Jurkat, Clone E6-1 (cell line): ENCODE data around the gene NGRN.
A peak's percentile ranks its signal among the peaks of the same experiment; 100 is the strongest.
"Not testable (repeated sequence)": the region's sequence is repeated elsewhere in the genome, so short reads cannot be mapped to it uniquely, and the experiment has no call there.

ENCODE experiments used
- DNase-seq: peaks from one replicate; pipeline ENCODE4 v3.0.0-alpha.2; 2011; ENCODE audit warnings: low read depth, low spot score
- H3K4me3 ChIP-seq: 2 replicates; pipeline ENCODE4 v1.5.1; 2011; ENCODE audit warnings: mild to moderate bottlenecking, low read length, control low read depth, moderate library complexity

The NGRN gene

DNA sequence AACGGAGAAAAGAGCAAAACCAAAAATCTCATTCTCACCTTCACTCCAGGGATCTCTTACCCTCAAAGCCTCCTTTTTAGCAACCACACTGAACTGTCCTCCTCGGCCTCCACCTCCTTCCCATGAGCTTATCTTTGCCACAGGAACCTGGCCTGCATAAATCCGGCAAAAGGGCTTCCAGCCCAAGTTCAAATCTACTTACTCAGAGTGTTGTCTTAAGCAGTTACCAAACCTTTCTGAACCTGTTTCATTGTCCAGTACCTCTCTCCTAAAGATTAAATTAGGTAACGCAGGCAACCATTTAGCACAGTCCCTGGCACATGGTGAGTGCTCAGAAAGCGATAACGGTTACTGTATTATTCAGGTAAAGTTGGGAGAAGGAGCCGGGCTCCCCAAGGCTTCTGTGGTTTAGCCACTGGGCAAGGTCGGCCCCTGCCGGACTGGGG lies 32.5 kb upstream of the NGRN start:
- peak overlapping the region; percentile 83 for H3K4me3 ChIP-seq
- no peak for DNase-seq

DNA sequence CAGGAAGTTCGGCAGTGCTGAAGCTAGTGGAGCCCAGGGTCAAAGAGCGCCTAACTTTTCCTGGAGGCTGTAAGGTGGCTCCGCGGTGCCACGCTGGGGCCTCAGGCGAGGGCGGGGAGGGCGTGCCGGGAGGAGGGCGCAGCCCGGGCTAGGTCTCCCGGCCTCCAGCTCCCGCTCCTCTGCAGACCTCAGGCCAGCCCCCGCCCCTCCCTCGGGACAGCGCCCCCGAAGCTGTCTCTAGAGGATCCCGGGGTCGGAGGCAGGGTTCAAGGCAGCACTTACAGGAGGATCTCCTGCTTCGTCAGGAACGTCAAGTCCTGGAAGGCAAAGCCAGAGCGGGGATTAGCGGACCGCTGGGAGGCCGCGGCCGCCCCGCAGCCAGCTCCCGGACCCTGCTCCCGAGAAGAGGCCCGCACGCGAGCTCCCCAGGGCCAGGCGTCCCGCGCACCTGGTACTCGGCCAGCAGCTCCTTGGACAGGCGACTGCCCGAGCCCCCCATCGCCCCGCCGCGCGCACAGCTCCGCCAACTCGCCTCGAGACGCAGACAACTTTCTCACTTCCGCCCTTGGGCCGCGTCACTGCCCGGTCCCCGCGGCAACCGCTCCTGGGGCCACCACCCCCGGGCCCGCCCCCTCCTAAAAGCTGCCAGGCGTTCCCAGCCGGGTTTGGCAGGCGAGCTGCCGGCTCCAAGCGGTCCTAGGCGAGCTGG lies 31.9 kb upstream of the NGRN start, which contains the start of gene CIB1:
CIB1 (minus strand) TSS at position 555 of the 709 bp plus-strand sequence; CDS start at position 499, 56 bp downstream.
- H3K4me3 ChIP-seq: peak within 1 kb of the TSS; percentile 90
- no peak for DNase-seq

DNA sequence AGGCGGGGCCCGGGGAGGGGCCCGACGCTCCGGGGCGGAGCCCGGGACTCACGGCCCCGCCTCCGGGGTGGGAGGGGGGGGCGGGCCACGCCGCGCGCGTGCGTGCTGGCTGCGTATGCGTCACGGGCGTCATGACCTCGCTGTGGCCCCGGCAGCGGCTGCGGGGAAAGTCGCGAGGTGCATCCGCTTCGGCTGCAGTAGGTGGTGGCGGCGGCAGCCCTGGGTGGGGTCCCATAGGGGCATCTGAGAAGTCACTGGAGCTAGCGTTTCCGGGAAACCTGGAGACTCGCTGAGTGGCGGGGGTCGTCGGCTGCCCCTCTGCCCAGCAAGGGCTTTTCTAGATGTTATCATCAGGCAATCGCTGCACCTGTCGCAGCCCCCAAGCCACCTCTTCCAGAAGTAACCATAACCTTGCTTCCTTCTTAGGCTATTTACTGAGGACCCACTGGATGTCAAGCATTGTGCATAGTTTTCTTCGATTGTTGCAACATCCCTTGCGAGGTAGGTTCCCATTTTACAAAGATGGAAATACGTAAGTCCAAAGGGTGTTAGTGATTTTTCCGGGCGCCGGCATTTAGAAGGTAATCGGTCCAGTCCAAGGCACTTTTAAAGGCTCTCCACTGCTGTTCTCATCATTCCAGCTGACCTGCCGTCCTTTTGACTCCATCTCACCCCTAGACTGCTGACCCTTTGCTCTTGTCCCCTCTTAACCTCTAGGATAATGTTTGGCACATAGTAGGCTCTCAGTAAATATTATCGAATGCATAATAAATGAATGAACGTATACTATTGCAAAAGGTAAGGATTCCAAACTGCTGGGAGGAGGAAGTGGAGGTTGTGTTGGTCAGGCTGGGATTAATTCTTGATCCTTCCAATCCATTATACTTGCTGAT lies 31.1 kb upstream of the NGRN start, which contains the start of gene GDPGP1:
GDPGP1 (plus strand) TSS at position 114 of the 893 bp plus-strand sequence. CDS start 6,700 bp downstream, outside the sequence.
- H3K4me3 ChIP-seq: peak within 1 kb of the TSS; percentile 90
- DNase-seq: peak; percentile 91

DNA sequence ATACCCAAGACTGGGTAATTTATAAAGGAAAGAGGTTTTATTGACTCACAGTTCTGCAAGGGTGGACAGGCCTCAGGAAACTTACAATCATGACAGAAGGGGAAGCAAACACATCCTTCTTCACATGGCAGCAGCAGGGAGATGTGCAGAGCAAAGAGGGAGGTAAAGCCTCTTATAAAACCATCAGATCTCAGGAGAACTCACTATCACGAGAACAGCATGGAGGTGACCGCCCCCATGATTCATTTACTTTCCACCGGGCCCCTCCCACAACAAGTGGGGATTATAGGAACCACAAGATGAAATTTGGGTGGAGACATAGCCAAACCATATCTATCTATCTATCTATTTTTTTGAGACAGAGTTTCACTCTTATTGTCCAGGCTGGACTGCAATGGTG lies 26.1 kb upstream of the NGRN start:
- no peak for DNase-seq
- no peak overlapping the region for H3K4me3 ChIP-seq

DNA sequence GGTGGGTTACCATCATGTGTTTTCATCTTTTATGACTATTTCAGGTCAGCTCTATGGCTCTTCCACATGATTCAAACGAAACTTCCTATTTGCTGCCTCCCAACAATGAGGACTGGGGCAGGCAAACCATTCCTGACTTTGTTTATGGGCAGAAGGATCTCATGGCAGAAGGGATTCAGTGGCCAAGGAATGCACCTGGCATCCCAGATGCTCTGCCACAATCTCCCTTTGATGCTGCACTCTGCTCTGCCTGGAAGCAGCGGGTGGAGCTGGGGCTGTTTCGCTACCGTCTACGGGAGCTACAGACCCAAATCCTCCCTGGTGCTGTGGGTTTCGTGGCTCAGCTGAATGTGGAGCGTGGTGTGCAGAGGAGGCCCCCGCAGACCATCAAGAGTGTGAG lies 24.6 kb upstream of the NGRN start:
- no peak for DNase-seq
- H3K4me3 ChIP-seq: no peak overlapping the region

DNA sequence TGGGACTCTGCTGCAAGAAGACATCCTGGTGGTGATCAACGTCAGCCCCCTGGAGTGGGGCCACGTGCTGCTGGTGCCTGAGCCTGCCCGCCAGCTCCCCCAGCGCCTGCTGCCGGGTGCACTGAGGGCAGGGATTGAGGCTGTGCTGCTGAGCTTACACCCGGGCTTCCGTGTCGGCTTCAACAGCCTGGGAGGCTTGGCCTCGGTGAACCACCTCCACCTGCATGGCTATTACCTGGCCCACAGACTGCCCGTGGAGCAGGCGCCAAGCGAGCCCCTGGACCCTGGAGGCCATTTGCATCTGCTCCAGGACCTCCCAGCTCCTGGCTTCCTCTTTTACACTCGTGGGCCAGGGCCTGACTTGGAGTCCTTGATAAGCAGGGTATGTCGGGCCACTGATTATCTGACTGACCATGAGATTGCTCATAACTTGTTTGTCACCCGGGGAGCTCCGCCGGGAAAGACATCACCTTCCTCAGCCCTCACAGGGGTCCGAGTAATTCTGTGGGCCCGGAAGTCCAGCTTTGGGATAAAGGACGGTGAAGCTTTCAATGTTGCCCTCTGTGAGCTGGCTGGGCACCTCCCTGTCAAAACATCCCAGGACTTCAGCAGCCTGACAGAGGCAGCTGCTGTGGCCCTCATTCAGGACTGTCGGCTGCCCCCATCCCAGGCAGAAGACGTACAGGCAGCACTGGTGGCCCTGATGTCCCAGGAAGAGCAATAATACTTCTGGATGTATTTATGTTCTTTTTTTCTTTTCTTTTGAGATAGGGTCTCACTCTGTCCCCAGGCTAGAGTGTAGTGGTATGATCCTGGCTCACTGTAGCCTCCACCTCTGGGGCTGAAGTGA lies 23.9 kb upstream of the NGRN start:
- no peak for DNase-seq
- no peak overlapping the region for H3K4me3 ChIP-seq

DNA sequence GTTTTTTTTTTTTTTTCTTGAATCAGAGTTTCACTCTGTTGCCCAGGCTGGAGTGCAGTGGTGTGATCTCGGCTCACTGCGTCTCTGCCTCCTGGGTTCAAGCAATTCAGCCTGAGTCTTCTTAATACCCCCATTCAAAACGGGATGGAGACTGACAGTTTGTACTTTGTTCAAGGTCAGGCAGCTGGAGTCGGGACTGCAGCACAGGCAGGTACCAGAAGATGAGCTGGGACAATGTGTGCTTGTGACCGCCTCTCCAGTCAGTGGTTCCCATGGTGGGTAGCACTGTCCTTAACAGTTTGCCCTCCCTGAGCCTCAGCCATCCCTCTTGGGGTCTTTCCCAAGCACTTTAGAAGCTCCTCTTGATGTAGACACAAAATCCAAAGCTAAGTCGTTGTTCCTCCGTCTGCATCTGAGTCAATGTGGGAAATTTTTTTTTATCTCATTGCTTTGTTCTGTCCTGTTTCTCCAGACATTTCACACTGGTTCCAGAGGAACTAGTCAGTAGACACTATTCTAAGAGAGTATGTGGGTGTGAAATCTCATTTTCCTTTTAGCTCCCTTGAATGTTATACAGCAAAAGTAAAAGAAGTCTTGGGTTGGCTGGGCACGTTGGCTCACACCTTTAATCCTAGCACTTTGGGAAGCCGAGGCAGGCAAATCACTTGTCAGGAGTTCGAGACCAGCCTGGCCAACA lies 21.4 kb upstream of the NGRN start:
- DNase-seq: no peak

DNA sequence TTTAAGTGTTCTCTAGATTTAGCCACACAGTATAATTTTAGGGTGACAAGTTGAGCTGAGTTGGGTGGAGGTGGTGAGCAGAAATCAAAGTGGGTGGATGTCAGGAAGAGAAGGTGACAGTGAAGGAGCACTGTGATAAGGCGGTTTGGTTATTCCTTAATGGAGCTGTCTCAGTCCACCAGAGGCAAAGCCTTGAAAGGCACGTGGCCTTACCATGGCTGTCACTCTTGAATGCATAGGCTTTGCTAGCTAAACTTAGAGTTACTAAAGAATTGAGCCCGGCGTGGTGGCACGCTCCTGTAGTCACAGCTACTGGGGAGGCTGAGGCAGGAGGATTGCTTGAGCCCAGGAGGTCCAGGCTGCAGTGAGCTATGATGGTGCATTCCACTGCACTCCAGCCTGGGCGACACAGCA lies 16.7 kb upstream of the NGRN start:
- DNase-seq: no peak
- no peak overlapping the region for H3K4me3 ChIP-seq

More for the DNA sequence above, 21.4 kb upstream of the NGRN start:
- no peak overlapping the region for H3K4me3 ChIP-seq

DNA sequence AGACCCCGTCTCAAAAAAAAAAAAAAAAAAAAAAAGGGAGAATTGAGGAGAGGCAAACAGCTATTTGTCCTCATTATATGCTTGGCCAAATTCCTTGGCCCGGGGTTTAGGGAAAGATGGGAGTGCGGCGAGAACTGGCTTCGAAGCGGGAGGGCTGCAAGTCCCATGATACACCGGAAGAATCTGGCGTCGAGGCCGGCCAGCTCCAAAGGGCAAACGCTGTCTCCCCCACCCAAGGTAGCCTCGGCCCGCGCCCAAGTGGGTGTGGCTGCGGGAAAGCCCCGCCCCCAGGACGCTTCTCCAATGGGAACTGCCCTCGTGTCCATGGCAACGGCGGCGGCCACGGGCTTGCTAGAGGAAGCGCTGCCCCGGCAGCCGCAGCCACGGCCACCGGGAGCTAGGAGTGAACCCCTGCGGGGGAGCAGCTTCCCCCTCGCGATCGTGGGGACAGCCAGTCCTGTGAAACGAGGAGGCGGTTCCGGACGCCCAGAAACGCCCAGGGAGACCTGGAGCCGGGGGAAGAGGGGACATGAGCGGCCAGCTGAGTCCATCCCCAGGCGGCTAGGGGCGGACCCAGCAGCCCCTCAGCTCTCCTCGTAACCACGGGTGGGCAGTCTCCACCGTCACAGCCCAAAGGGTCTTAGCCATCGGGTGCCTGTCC lies 16.1 kb upstream of the NGRN start, which contains the start of gene TTLL13:
TTLL13 (plus strand) TSS at position 354 of the 661 bp plus-strand sequence. CDS start 1,075 bp downstream, outside the sequence.
- H3K4me3 ChIP-seq: peak within 1 kb of the TSS; percentile 27
- no peak for DNase-seq

DNA sequence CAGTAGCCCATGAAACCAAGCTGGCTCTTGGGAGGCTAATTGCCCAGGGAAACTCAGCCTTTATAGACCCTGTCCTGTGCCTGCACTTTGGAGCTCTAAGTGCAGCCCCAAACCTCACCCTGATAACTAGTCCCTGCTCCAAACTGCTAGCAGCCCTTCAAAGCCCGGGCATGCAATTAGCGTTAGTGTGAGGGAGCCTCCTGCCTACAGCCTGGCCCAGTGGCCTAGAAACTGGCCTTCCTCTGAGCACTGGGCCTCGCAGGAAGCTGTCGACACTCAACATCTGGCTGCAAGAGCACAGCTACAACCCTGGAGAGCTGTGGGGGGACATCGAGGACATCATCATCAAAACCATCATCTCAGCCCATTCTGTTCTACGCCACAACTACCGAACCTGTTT lies 7.7 kb upstream of the NGRN start:
- DNase-seq: no peak
- H3K4me3 ChIP-seq: no peak overlapping the region

DNA sequence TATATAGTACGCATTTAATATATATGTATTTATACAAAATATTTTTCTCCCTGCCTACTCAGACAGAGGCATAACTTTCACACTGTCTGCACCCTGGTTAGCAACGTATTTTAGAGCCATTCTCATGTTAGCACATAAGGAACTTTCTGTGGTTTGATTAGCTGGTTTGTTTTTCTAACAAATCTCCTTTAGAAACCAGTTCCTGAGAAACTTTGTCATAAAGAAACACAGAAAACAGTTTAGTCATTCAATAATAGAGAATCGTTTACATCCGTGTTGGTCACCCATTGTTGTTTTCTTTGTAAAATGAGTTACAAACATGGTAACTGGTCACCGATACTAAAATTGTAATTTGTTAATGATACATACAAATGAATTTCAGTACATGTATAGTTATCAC lies 5.9 kb upstream of the NGRN start:
- DNase-seq: no peak
- H3K4me3 ChIP-seq: no peak overlapping the region

DNA sequence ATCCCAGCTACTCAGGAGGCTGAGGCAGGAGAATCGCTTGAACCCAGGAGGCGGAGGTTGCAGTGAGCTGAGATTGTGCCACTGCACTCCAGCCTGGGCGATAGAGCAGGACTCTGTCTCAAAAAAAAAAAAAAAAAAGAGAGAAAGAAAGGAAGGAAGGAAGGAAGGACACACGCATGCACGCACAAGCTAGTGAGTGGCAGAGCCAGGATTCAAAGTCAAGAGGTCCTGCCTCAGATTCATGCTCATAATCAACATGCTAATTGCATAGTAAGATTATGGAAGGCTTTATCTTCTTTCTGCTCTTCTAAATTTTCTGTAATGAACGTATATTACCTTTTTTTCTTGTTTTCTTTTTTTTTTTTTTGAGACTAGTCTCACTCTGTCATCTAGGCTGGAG lies 4.7 kb upstream of the NGRN start:
- DNase-seq: not testable (repeated sequence)

DNA sequence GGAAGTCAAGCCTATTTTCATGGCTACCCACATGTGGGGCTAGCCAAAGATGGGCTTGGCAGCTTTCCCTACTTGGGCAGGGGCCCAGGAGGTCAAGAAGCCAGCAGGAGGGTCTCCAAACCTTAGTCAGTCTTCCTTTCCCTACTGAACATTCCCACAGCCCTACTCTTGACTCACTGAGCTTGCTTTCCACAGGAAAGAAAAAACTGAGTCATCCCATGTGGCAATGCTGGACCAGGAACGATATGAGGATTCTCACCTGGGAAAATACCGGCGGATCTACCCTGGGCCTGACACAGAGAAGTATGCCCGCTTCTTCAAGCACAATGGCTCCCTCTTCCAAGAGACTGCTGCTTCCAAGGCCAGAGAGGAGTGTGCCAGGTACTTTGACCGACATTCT lies 3.7 kb upstream of the NGRN start:
- no peak overlapping the region for H3K4me3 ChIP-seq
- no peak for DNase-seq

More for the DNA sequence above, 4.7 kb upstream of the NGRN start:
- H3K4me3 ChIP-seq: not testable (repeated sequence)

DNA sequence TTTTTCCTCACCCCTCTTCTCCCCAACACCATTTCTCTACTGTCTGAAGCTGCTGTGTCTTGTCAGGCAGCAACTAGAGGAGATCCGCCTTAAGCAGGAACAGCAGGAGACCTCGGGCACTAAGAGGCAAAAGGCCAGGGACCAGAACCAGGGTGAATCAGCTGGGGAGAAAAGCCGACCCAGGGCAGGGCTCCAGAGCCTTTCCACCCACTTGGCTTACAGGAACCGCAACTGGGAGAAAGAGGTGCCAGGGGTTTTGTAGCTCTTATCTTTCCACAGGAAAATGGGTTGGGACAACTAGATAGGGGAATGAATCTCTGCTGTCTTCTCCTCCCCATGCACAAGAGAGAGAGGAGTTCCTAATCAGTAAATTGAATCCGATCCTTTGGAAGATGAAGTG lies 3.0 kb upstream of the NGRN start:
- H3K4me3 ChIP-seq: no peak overlapping the region
- no peak for DNase-seq

DNA sequence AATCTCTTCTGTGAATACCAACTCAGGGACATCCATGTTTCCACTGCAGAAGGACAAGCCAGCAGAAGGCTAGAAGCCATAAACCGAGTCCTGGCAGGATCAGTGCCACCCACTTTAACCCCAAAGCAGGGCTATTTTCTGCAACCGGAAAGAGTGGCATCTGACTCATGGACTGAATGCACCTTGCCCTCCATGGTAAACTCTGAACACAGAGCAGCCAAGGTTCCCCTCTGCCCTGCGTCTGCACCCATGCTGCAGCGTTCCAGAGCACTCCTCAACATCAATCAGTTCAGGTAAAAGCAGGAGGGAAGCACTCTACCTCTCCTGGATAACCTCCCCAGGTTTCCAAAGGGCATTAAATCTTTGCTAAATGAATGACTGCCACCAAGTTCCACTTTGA lies 801 bp upstream of the NGRN start:
- no peak for DNase-seq
- peak overlapping the region; percentile 94 for H3K4me3 ChIP-seq

DNA sequence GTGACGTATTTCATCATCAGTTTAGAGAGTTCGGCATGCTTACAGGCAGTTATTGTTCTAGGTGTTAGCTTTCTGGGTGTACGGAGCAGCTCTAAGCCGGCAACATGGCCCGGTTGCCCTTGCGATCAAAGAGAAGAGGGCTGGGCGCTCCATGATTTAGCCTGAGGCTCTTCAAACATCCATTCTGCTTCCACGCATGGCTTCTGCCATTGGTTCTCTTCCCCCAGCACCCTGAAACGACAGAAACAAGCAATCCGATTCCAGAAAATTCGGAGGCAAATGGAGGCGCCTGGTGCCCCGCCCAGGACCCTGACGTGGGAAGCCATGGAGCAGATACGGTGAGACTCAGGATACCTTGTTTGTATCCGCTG lies 574 bp downstream of the NGRN start:
- peak overlapping the region; percentile 94 for H3K4me3 ChIP-seq
- DNase-seq: no peak

DNA sequence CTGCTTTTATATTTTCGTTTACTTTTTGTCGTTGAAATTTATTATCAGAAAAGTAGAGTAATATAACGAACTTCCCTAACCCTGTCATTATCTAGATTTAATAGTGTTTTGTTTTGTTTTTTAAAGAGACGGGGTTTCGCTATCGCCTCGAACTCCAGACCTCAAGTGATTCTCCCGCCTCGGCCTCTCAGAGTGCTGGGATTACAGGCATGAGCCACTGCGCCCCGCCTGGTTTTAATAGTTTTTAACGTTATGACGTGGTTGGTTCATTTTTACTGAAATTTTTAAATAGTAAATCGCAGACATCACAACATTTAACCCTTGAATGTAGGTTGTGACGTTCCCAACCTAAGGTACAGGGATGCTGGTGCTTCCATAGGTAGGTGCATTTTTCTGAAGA lies 1.0 kb downstream of the NGRN start:
- H3K4me3 ChIP-seq: peak overlapping the region; percentile 94
- no peak for DNase-seq

DNA sequence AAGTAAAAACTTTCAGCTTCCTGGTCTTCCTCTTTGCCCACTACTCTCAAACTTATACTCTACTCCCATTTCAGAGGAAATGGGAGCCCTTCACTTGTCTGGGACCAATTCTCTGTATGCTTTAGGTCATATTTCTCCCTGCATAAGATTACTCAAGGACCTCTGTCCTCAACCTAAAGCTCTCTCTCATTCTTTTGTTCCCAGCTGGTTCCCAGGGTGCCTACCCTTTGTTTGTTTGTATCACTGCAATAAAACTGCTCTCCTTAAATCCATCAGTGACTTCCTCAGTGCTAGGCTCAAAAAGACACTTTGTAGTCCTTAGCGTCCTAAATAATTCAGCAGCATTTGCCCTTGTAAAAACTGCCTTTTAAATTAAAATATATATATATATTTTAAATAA lies 2.9 kb downstream of the NGRN start:
- no peak overlapping the region for H3K4me3 ChIP-seq
- DNase-seq: no peak
